Lung microvascular endothelial cell (primary cell): ENCODE data around the gene RNF6. TPM values are rescaled to one million over a fixed set of nuclear protein-coding genes. Genes with fewer than 3 reads are reported as not detected.
A peak's percentile ranks its signal among the peaks of the same experiment; 100 is the strongest.
"Not testable (repeated sequence)": the region's sequence is repeated elsewhere in the genome, so short reads cannot be mapped to it uniquely, and the experiment has no call there.

Source experiments
- DNase-seq, 2 donors: peaks; one replicate each; pipeline versions ENCODE4 v3.0.0 to v3.0.0-alpha.2; 2010; ENCODE audit warnings: low read depth in 2 of 2
- total RNA-seq: library from RNA; depleted of rRNA; stranded (reverse); fragments of >200 nt; gene quantifications from 2 replicates; pipeline ENCODE4 v1.2.1, GENCODE V29; 2014

Gene RNF6
- 27.7 and 44.8 TPM in 2 replicates for total RNA-seq

DNA sequence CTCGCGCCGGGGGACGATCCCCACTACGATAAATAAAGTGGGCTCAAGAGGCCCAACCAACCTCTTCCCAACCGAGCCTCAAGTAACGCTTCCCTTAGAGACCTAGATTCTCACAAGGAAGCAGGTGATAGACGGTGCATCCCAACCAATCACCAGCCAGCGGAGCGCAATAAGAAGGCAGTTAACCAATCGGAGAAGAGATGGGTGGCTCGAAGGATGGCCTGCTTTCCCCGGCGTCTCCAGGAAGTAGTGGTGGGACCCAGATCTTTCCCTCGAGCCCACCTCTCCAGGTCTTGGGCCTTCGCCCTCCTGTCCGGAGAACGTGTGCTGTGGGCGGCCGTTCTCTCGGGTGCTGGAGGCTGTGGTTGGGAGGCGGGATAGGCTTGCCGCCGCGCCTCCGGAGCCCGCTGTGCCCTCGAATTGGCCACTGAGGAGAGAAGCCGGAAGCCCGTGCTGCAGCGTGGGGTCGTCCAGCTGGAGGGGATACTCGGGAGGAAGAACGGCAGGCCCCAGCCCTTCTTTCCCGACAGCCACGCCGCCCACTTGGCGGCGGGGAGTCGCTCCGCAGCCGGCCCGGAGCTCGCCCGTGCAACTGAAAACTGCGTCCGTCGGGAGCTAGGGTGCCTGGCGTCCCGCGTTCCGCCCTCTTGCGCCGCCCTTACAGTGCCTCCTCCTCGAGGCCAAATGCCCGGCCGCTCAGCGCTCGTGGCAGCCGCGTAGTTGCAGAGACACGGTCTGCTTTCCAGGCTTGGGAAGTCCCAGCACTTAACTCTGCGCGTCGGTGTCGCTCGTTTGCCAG, at the start of gene RNF6:
Gene RNF6, minus strand, starts transcription at position 594 of the 799 bp plus-strand sequence. CDS start 2,665 bp downstream, outside the sequence.
- DNase-seq, result peak; percentile 93 to 99

DNA sequence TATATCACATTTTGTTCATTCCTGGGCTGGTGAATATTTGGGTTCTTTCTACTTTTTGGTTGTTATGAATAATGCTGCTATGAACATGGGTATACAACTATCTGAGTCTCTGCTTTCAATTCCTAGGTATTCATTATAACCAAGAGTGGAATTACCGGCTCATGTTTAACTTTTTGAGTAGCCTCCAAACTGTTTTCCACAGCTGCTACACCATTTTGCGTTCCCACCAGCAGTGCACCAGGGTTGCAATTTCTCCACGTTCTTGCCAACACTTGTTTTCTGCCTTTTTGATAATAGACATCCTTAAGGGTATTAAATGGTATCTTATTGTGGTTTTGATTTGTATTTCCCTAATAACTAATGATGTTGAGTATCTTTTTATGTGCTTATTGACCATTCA, 48.6 kb upstream of the RNF6 start:
- no peak for DNase-seq

DNA sequence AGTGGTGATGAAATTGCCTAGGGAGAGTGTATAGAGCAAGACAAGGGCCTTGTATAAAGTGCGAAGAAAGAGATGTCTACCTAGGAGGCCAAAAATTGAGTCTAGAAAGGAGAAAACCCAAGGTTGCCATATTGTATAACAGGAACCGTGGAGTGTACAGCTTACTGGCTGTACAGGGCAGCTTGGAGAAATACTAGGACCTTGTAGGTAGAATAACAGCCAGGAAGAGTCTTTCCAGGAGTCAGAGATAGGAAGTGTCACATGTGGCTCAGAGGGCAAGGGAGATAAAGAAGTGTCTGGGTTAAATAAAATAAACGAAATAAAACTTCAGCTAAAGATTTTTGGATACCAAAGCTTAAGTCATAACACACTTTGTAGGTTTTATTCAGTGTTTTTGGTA, 44.2 kb upstream of the RNF6 start:
- no peak for DNase-seq

DNA sequence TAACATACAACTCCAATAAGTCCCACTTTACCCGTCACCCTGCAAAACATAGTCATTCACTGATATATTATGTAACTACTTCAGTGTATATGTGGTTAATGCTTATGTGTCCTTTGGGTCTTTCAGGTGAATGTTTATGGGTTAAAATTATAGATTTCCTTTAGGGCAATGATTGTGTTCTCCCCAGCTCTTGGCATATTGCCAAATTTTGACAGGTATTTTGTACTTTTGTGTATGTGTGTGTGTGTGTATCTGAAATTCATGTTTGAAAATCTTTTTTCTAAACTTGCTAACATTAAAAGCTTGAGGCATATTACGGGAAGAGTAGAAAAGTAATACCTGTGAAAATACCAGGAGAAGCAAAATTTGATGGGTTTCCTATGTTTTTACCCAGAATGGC, 40.0 kb upstream of the RNF6 start:
- no peak for DNase-seq

DNA sequence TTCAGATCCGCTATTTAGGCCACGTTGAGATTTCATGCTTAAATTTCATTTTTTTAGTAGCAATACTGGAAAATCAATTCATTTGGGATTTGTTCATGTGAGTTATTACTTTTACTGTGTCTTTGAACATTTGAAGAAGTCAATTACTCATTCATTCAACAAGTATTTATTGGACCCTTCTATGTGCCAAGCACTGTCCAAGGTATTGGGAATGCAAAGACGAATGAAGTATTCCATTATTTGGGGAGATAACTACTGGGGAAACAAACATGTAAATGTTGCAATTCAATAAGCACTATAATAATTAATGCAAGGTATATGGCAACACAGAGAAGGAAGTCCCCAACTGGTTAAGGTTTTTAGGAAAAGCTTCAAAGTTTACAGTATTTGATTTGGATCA, 37.5 kb upstream of the RNF6 start:
- DNase-seq, result no peak

DNA sequence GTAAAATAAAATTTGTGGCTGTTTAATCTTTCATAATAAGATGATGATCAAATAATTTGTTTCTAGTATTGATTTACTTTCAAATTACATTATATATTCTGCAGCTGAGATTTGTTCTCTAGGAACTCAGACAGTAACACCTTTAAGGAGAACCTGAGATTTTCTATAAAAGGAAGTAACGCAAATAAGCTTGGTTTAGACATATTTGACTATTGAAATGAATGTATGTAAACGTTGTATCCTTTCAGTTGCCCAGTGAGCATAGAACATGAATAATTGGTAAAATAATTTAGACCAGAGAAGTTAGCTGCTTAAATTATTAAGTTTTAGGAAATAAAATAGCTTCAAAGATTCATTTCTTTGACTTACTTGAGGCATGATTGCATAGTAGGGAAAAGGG, 34.9 kb upstream of the RNF6 start:
- DNase-seq, result no peak

DNA sequence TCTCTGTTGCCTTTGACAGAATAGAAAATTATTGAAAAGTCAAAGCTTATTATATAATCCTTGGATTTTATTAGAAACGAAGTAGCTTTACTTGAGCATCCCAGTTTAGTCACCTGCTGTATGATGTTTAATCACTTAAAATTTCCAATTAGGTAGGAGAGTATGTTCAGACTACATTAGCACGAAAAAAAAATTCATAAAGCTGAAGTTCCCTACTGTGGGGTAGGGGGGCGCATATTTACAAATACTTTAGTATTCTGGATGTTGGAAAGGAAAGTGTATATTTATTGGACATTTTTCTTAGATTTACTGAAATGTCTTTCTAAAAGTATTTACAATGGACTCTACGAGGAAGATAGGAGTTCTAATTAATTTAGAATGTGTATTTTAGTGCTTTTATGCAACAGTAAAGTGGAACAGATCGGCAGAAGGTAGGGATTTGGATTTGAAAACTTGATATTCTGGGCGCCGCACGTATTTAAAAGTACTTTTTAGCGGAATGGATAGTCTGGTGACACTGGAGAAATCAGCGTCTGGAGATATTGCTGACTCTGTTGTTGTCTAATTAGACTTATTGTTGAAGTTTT, 33.7 kb upstream of the RNF6 start:
- DNase-seq, result peak; percentile 7 to 31

DNA sequence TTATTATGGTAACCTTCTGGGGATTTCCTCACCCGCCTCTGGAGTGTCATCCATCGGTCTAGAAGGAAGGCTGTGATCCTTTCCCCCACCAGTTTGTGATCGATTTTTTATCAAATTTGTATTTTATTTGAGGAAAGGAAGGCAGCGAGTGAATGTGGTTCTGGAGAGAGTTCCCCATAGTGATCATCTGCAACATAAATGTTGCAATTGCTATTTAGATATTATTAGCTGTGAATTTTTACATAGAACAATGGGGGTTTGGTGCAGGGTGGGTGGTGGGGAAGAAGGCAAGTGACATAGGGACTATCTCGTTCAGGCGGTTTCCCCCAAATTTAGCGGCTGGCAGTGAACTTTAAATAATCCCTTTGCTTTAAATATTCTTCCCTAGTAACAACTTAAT, 33.0 kb upstream of the RNF6 start:
- DNase-seq, result peak in 1 of 2 donors; percentile 2

DNA sequence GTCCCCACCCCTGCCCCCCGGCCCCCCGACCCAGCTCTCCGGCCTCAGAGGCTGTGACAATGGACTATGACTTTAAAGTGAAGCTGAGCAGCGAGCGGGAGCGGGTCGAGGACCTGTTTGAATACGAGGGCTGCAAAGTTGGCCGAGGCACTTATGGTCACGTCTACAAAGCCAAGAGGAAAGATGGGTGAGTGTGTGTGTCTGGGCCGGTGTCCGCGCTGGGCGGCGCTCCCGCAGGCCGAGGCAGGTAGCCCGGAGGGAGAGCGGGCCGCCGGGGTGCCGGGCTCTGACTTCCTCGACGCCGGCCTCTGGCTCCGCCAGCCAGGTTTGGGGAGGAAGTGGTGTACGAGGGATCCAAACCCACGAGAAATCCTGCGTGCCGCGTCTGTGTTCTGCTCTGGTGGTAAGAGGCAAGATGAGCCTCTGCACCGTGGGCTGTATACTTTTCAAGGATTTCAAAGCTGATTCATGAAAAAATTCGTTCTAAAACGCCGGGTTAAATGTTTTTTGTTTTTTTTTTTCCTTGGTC, 32.5 kb upstream of the RNF6 start:
- DNase-seq, result peak; percentile 37 to 38

DNA sequence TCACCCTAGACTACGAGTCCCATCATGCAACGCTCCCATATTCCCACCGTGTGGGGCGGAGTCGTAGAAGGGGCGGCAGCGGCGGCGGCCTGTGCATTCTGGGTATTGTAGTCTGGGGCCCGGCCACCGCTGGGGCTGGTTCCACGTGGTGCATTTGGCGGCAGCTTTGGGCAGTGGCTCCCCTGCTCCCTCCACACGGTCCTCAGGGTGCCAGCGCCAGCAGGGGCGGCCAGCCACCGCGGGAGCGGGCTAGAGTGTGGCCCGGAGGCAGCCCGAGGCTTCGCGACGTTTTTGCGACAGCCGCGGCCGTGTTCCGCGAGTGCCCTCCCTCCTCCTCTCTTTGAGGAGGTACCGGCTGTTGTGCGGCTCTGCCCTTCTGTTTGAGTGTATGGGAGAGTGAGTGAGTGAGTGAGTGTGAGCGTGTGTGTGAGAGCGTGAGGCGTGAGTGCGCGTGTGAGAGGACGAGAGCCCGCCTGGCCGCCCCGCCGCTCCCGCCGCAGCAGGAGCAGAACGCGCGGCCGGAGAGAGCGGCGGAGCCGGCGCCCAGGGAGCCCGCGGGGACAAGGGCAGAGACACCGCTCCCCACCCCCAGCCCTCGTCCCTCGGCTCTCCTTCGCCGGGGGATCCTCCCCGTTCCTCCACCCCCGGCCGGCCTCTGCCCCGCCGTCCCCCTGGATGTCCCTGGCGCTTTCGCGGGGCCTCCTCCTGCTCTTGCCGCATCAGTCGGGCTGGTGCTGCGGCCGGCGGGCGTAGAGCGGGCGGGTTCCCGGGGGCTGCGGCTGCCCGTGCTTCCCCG, 31.9 kb upstream of the RNF6 start, which contains the start of gene CDK8:
Gene CDK8, plus strand, starts transcription at position 343 of the 796 bp plus-strand sequence. CDS start 513 bp downstream, outside the sequence.
- peak; percentile 90 to 93 for DNase-seq

DNA sequence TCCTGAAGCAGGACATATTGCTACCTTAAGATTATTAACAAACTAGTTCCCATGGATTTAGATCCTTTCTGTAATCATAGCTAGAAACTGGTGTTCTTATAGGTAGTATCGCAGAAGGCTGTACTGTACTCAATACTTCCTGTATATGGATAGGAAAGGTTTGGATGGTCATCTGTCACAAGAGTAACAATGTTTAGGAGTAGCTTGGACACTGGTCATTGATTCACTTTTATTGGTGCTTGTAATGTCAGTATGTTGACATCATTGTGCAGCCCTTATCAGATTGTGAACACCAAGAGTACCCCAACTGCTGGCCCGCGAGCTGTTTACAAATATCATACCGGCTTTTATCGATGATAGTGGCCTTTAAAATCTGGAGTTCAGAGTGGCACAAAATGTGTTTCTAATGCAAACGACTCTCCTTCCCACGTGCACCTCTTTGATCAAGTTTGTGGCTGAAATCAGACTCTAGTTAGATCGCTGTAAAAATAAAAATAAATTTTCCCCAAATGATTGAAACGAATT, 31.2 kb upstream of the RNF6 start:
- no peak for DNase-seq

DNA sequence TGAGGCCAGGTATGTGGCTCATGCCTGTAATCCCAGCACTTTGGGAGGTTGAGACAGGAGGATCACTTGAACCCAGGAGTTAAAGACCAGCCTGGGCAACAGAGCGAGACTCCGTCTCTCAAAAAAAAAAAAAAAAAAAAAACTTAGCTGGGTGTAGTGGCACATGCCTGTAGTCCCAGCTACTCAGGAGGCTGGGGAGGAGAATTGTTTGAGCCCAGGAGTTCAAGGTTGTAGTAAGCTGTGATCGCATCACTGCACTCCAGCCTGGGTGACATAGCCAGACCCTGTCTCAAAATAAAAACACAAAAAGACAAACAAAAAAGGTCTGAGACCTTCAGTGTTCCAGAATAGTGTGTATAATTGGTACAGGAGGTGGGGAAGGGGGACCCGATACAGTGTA, 29.9 kb upstream of the RNF6 start:
- DNase-seq, result not testable (repeated sequence)

DNA sequence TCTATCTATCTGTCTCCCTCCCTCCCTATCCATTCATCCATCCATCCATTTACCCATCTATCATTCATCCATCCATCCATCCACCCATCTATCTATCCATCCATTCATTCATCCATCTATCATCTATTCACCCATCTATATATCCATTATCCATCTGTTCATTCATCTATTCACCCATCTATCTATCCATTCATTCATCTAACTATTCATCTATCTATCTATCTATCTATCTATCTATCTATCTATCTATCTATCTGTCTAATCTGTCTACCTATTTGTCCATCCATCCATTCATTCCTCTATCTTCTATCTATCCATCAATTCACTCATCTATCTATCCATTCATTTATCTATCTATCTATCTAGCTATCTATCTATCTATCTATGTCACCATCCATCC, 27.4 kb upstream of the RNF6 start:
- DNase-seq, result no peak

DNA sequence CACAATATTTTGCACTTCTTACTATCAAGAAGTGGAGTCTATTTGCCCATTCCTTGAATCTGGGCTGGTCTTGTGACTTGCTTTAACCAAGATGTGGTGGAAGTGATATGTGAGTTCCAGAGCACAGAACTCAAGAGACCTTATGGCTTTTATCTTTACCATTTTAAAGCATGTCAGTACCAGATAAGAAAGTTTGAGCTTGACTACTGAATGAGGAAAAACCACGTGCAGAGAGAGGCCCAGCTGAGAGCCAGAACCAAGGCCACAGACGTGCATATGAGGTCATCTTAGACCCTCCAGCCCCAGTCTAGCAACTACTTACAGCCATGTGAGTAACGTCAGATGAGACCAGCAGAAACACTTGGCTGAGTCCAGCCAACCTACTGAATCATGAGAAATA, 25.5 kb upstream of the RNF6 start:
- no peak for DNase-seq

DNA sequence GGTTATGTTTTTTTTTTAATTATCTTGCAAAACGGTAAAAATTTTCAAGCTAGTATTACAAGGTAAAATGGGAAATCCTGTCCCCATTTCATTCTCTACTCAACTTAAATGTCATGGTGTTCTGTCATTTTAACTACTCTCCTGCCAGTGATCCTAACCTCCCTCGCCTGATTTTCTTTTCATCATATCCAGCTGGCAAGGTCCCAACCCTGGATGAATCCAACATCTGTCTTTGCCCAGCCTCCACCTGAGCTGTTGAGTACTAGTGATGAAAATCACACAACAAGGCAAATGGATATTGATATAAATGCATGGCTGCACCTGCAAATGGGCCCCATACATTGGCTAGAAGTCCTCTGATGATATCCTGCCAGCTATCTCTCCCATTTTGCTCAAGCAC, 24.9 kb upstream of the RNF6 start:
- DNase-seq, result no peak

DNA sequence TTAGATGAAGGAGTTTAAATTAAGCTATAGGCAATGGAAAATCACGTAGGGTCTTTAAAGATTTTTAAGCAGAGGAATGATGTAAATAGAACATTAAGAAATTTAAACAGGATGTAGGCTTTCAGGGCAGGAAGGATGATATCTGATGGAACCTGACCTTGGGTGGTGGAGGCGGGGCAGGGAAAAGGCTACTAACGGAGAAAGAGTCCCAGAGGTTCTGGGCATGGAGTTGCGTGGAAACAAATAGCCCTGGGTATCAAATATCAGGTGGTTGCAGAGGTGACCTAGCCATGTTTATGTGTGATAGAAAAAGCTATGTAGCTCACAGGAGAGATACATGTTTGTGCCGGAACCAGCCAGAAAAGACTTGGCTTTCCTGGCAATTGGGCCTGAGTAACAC, 24.0 kb upstream of the RNF6 start:
- DNase-seq, result peak in 1 of 2 donors; percentile 36

DNA sequence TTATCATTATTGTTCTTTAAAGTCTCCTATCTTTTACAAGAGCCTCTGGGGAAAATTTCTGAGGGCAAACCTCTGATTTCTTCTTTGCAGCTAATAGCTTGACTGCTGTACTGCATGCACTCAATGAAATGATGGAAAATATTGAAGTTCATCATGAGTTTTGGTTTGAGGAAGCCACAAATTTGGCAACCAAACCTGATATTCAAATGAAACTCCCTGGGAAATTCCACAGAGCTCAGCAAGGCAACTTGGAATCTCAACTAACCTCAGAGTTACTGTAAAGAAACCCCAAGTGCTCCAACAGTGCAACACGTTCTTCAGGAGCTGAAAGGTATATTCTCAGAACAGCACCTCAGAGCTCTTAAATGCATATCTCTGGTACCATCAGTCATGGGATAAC, 14.2 kb upstream of the RNF6 start:
- DNase-seq, result no peak

DNA sequence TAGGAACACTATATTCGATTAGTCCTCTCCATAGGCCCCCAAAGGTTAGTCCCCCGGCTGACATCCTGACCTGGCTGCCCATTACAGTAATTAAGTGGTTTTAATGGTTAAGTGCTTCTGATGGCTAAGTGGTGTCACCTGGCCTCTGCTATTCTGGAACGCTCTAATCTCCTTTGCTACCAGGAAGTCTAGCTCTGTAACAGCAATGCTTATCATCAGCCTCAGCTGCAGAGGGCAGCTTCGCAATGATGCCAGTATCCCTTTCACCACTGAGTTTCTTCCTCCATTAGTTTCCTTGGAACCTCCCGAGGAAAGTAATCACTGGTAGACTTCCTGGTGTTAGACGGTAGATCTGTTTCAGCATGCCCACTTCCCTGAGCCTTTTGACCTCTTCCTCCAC, 8.6 kb upstream of the RNF6 start:
- no peak for DNase-seq

DNA sequence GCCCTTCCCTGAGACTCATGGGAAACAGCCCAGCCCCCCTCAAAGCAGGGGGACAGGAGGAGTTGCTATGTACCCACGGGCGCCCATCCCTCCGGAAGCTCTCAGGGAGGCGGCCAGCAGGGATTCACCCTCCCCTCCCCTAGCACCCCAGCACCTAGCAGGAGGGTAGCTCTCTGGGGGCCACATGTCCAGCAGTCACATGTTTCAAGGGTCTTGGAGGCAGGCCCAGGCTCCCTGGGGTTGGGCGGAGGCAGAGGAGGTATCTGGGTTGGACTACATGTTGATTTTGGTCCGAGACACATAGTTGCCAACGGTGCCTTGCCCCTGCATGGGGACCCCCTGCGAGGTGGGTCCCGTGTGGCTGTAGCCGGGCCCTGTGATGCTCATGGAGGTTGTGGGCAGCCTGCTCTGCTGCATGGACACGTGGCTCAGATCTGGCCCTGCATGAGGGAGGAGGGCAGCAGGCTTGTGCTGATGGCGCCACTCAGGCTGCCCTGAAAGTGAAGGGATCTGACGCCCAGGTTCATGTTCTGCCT, 7.0 kb upstream of the RNF6 start:
- no peak for DNase-seq

DNA sequence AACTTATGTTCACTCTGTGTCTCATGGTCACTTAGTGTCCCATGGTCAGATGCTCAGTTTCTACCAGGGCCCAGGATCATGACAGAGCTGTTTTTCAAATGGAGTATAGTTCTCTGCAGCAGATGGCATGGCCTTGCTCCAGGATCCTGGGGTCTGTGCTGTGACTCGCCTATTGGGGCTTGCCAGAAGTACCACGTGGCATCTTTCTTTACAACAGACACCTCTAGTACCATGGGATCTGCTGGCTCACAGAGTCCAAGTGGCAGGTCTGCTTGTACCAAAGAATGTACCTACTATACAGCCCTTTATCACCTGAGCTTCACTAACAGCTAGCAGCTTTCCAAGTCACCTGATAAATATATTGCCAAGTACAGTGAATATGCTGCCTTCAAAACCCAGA, 6.0 kb upstream of the RNF6 start:
- DNase-seq, result no peak

DNA sequence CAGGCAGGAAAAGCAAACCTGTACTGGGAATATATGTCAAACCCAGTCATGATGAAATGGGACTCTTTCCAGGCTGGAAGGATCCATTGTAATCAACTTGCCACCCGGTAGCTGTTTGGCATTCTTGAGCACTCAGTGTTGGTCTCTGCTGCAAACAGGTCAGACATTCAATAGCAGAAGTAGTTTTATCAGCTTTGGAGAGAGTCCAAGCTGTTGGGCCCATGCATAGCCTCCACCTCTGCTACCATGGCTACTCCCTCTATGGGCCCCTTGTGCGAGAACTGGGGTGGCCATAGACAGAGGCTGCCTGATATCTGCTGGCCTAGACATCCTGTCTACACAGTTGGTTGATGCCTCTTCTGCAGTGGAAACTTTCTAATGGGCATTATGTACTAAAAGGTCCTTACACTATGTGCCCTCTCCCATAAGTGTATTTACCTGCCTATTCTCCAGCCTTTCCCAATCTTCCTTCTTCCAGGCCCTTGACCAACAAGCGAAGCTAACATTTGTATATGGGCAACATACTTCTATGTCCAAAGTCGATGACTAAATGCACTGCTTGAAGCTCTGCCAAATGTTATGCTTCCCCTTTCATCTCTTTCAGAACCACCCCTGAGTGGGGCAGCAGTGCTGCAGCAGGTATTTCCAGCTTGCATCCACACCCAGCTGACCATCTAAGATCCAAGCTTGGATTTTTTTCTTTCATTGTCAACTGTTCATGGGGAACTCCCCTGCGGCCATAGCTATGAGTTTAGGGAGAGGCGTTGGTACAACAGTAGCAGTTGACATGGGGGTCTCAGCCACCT, 5.3 kb upstream of the RNF6 start:
- DNase-seq, result no peak
